GM18951 (cell line): Measurements from ENCODE around the gene DEAF1.
"Not testable (repeated sequence)": the region's sequence is repeated elsewhere in the genome, so short reads cannot be mapped to it uniquely, and the experiment has no call there.

ENCODE experiments used
- POLR2A ChIP-seq: IDR thresholded peaks from 4 replicates; pipeline ENCODE4 v1.6.1; 2011; ENCODE audit warnings: mild to moderate bottlenecking; ENCODE audit not compliant: insufficient read length, insufficient read depth; ENCODE audit errors: extremely low read depth
- in situ Hi-C: fragments of 300-500 bp; cut with MboI; formaldehyde crosslinking; loops from one replicate; pipeline ENCODE4 v1.12.0; 2022; ENCODE audit warnings: low sequenced_read_pairs, mixed read lengths, inconsistent platforms; ENCODE audit not compliant: unreplicated experiment

DEAF1 gene

GRCh38 chr11:673866-674265, 21.2 kb downstream of the DEAF1 start:
- in situ Hi-C loops = no loop called here
- no peak for TF ChIP-seq POLR2A

GRCh38 chr11:665704-666281, 29.2 kb downstream of the DEAF1 start:
- TF ChIP-seq POLR2A = no peak
- in situ Hi-C loops = no loop called here

GRCh38 chr11:665062-665703, 29.8 kb downstream of the DEAF1 start:
- in situ Hi-C loops = no loop called here
- no peak for TF ChIP-seq POLR2A

DNA sequence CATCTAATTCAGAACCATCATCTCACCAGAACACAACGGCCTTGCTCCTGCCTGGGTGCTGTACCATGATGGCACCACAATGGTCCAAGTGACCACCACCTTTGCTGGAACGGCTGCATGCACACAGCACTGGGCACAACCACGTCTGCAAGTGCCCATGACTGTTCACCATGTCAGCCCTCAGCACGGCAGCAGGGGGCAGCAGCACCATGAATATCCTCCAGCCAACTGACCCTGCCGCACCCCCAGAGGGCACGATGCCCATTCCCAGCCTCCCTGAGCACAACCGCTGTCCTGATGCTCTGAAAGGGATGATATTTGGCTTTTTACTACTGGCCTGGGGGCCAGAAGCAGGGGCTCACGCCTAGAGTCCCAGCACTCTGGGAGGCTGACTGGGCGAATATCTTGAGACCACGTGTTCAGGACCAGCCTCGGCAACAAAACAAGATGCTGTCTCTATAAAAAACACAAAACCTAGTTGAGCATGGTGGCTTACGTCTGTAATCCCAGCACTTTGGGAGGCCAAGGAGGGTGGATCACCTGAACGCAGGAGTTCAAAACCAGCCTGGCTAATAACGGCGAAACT, 32.2 kb downstream of the DEAF1 start:
- TF ChIP-seq POLR2A = no peak
- in situ Hi-C loops = no loop called here

DNA sequence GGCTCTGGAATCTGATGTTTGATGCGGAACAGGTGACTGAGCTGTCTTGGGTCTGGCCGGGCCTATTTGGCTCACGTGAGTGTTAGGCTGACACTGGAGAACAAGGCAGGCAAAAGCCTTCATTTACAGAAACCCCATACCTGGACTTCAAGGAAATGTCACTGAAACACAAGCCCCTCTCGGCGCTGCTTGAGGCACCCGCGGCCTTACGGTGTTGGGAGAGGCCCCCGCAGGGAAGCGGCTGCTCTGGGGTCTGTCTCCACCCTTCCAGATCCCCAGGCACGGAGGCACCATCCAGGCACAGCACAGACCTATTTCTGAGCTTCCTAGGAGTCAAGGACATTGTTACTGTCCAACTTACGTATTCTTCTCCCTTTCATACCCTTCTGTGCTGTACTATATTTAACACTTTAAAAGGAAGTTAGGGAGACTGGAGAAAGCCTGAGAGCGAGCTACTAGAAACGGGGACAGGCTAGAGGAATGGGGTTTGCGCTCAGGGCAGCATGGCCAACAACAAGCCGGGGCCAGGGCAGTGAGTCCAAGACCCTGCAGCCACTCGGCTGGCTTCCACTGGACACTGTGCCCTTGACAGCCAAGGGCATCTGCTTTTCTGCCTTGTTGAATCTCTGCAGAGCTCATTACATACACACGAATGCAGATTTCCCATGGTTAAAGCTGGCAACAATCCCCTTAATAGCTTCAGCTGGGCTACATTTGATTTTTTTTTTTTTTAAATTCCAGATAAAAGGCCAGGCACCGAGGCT, 34.2 kb downstream of the DEAF1 start:
- no peak for TF ChIP-seq POLR2A
- in situ Hi-C loops = no loop called here

- in situ Hi-C loops = no loop called here
- no peak for TF ChIP-seq POLR2A
These were observed 34.7 kb downstream of the DEAF1 start for GRCh38 chr11:660281-660680.

DNA sequence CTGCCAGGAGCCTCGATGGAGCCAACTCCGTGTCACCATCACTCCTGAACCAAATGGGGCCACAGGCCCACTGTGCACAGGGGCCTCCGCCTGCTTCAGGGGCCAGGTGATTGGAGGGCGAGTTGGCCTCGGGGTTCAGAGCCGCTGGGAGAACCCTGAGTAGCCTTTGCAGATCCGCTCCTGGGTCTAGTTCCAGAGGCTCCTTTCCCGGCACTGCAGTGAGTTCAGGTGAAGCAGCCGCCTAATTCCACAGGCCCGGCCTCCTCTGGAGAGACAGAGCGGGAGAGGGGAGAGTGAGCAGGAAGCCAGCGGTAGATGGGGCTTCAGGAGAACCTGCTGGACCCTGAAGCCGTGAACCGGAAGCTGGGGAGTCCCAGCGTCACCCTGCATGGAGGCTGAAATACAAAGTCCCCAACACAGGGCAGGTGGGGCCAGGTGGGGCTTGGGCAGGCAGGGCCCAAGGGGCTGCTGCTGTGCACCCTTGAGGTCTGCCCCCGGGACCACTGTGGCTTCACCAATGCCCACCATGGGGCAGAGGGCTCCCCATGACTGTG, 35.4 kb downstream of the DEAF1 start:
- in situ Hi-C loops = no loop called here
- TF ChIP-seq POLR2A = no peak

GRCh38 chr11:657691-658126, 37.3 kb downstream of the DEAF1 start:
- TF ChIP-seq POLR2A = no peak
- in situ Hi-C loops = no loop called here

- in situ Hi-C loops = no loop called here
- no peak for TF ChIP-seq POLR2A
These were observed 38.2 kb downstream of the DEAF1 start for GRCh38 chr11:656866-657265.

GRCh38 chr11:656426-656825, 38.6 kb downstream of the DEAF1 start:
- in situ Hi-C loops = no loop called here

DNA sequence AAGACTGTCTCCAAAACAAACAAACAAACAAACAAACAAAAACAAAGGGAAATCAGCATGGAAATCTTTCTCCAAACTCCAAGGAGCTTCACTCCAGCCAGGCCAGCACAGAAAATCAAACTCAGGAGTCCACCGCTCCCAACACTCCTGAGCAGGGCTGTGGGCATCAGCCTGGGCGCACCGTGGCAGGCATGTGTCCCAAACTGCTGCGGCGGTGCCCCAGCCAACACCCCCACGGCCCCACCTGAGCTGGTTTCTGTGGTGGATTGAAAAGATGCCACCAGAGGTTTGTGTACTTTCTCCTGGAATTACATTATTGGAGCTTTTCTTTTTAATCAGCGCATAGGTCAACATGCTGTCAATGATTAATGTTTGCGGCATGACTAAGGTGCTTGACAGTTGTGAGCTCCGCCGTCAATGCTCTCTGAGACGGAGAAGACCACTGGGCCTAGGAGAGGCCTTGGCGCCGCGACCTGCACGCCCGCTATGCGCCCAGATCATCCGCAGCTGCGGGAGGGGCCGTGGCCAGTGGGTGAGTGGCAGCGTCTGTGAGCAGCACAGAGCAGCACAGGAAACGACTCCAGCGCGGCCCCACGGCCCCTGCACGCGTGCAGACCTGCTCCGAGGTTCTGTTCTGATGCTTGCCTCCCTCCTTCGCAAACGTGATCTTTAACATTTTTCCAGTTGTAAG, 39.8 kb downstream of the DEAF1 start:
- TF ChIP-seq POLR2A = no peak
- in situ Hi-C loops = no loop called here

More at GRCh38 chr11:656426-656825, 38.6 kb downstream of the DEAF1 start:
- TF ChIP-seq POLR2A = no peak

DNA sequence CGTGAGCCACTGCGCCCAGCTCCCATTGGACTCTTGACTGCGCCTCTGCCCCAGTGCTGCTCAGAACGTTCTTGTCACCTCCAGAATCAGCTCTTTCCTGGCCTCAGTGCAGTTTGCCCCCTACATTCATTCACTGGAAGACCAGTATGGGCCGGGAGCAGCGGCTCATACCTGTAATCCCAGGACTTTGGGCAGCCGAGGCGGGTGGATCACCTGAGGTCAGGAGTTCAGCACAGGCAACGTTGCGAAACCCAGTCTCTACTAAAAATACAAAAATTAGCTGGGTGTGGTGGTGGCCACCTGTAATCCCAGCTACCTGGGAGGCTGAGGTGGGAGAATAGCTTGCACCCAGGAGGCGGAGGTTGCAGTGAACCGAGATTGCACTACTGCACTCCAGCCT, 40.6 kb downstream of the DEAF1 start:
- in situ Hi-C loops = not testable (repeated sequence)

GRCh38 chr11:653837-654236, 41.2 kb downstream of the DEAF1 start:
- in situ Hi-C loops = no loop called here
- TF ChIP-seq POLR2A = no peak

- in situ Hi-C loops = not testable (repeated sequence)
These were observed 41.9 kb downstream of the DEAF1 start for GRCh38 chr11:653136-653535.
